CD14-positive monocyte (primary cell): ENCODE results near the gene RBBP4. TPM values are rescaled to one million over a fixed set of nuclear protein-coding genes. Genes with fewer than 3 reads are reported as not detected.

ENCODE experiments used
- DNase-seq, 3 donors: peaks; one replicate each; pipeline ENCODE4 v3.0.0-alpha.2; 2011 to 2022
- H2AFZ ChIP-seq: 2 replicates; pipeline ENCODE4 v1.6.0; 2012; ENCODE audit warnings: mild to moderate bottlenecking, low read depth, low read length, inconsistent platforms; ENCODE audit not compliant: insufficient read depth, poor library complexity, severe bottlenecking
- H3K27ac ChIP-seq, 2 donors: 1 replicate in 1 of 2; 2 replicates in 1 of 2; pipeline ENCODE4 v1.5.1; 2012 to 2013; ENCODE audit warnings: low read length in 2 of 2, control low read depth in 1 of 2, inconsistent platforms in 1 of 2, low read depth in 1 of 2, mild to moderate bottlenecking in 1 of 2
- H3K27me3 ChIP-seq, 2 donors: one replicate each; pipeline versions ENCODE4 v1.6.0 to v1.6.1; 2011 to 2013; ENCODE audit warnings: low read length in 2 of 2; ENCODE audit not compliant: control insufficient read depth in 2 of 2, insufficient read depth in 2 of 2
- H3K36me3 ChIP-seq, 2 donors: replicated peaks in 1 of 2; 1 replicate in 1 of 2; 2 replicates in 1 of 2; pipeline versions ENCODE4 v1.5.1 to v1.6.1; 2012 to 2013; ENCODE audit warnings: low read length in 2 of 2, control low read depth in 1 of 2, inconsistent platforms in 1 of 2, mild to moderate bottlenecking in 1 of 2; ENCODE audit not compliant: insufficient read depth in 2 of 2, control insufficient read depth in 1 of 2
- H3K4me1 ChIP-seq, 2 donors: 1 replicate in 1 of 2; 2 replicates in 1 of 2; pipeline versions ENCODE4 v1.5.1 to v1.6.1; 2012 to 2013; ENCODE audit warnings: low read length in 2 of 2, control low read depth in 1 of 2, inconsistent platforms in 1 of 2, mild to moderate bottlenecking in 1 of 2, moderate library complexity in 1 of 2; ENCODE audit not compliant: insufficient read depth in 2 of 2, control insufficient read depth in 1 of 2
- H3K4me2 ChIP-seq: replicated peaks from 2 replicates; pipeline ENCODE3; 2012; ENCODE audit warnings: low read length, moderate library complexity, mild to moderate bottlenecking; ENCODE audit not compliant: poor library complexity, severe bottlenecking; ENCODE audit errors: extremely low read depth
- H3K4me3 ChIP-seq, 3 experiments: fragments of 200-600 bp in 1 of 3; sonication (generic) in 1 of 3; replicated peaks in 1 of 3; 1 replicate in 2 of 3; 2 replicates in 1 of 3; pipeline ENCODE4 v1.5.1; 2011 to 2013; ENCODE audit warnings: low read length in 3 of 3, mild to moderate bottlenecking in 3 of 3, control low read depth in 2 of 3, low read depth in 2 of 3, inconsistent platforms in 1 of 3, moderate library complexity in 1 of 3
- H3K79me2 ChIP-seq: 2 replicates; pipeline ENCODE4 v1.6.0; 2012; ENCODE audit warnings: mild to moderate bottlenecking, control low read depth, inconsistent platforms, low read length, moderate library complexity; ENCODE audit not compliant: insufficient read depth
- H3K9ac ChIP-seq: 2 replicates; pipeline ENCODE4 v1.6.0; 2017; ENCODE audit warnings: low read length, mild to moderate bottlenecking; ENCODE audit not compliant: insufficient read depth, poor library complexity, severe bottlenecking
- H3K9me3 ChIP-seq, 2 donors: replicated peaks in 1 of 2; 1 replicate in 1 of 2; 2 replicates in 1 of 2; pipeline versions ENCODE4 v1.5.1 to v1.6.1; 2012 to 2013; ENCODE audit warnings: low read length in 2 of 2, control low read depth in 1 of 2; ENCODE audit not compliant: control insufficient read depth in 1 of 2, insufficient read depth in 1 of 2
- H4K20me1 ChIP-seq: 2 replicates; pipeline ENCODE4 v1.6.0; 2012; ENCODE audit warnings: mild to moderate bottlenecking, low read length, control low read depth, moderate library complexity; ENCODE audit not compliant: insufficient read depth
- H3K27ac Mint-ChIP-seq, 7 donors: one replicate each; pipeline ENCODE4 v1.8.0; 2020; ENCODE audit warnings: mild to moderate bottlenecking in 7 of 7, mixed read lengths in 7 of 7, moderate library complexity in 6 of 7, inconsistent platforms in 2 of 7
- H3K27me3 Mint-ChIP-seq, 3 donors: one replicate each; pipeline ENCODE4 v1.8.0; 2021 to 2022; ENCODE audit warnings: low read depth in 3 of 3, mild to moderate bottlenecking in 3 of 3, mixed read lengths in 3 of 3, moderate library complexity in 3 of 3, inconsistent platforms in 1 of 3
- H3K36me3 Mint-ChIP-seq, 2 donors: one replicate each; pipeline ENCODE4 v1.8.0; 2020; ENCODE audit warnings: mixed read lengths in 2 of 2, inconsistent platforms in 1 of 2, mild to moderate bottlenecking in 1 of 2
- H3K4me1 Mint-ChIP-seq: one replicate; pipeline ENCODE4 v1.8.0; 2020; ENCODE audit warnings: mild to moderate bottlenecking, mixed read lengths
- H3K4me3 Mint-ChIP-seq, 2 donors: one replicate each; pipeline ENCODE4 v1.8.0; 2020; ENCODE audit warnings: mild to moderate bottlenecking in 2 of 2, mixed read lengths in 2 of 2, moderate library complexity in 1 of 2
- H3K9me3 Mint-ChIP-seq, 7 donors: one replicate each; pipeline ENCODE4 v1.8.0; 2020 to 2022; ENCODE audit warnings: mixed read lengths in 7 of 7, mild to moderate bottlenecking in 6 of 7, moderate library complexity in 6 of 7, inconsistent platforms in 2 of 7
- WGBS: methylation state at CpG from one replicate; pipeline ENCODE4 v1.1.5; 2013; ENCODE audit warnings: missing lambda C conversion rate; ENCODE audit not compliant: insufficient coverage; 5-methylcytosine and 5-hydroxymethylcytosine counted together
- intact Hi-C, 2 donors: fragments of 100-400 bp; cut with micrococcal nuclease; formaldehyde crosslinking; loops; one replicate each; pipeline versions ENCODE4 v1.15.0 to v1.15.1; 2023
- polyA plus RNA-seq, 3 donors: library from polyadenylated mRNA; depleted of rRNA in 1 of 3; unstranded in 2 of 3; stranded (reverse) in 1 of 3; fragments of 300-500 nt in 2 of 3; fragments of >200 nt in 1 of 3; fragmentation: Illumina TruSeq in 2 of 3; gene quantifications; 1 replicate in 2 of 3; 2 replicates in 1 of 3; pipeline ENCODE4 v1.2.3, GENCODE V29; 2012 to 2021
- TF ChIP-seq, protein P1 (sequence below): fragments of 200-600 bp; IDR thresholded peaks from one replicate; pipeline ENCODE4 v1.8.0; 2022; ENCODE audit warnings: antibody characterized with exemption, mild to moderate bottlenecking

The RBBP4 gene
- polyA plus RNA-seq, 3 donors: 60.6 to 307 (median 274) TPM

DNA sequence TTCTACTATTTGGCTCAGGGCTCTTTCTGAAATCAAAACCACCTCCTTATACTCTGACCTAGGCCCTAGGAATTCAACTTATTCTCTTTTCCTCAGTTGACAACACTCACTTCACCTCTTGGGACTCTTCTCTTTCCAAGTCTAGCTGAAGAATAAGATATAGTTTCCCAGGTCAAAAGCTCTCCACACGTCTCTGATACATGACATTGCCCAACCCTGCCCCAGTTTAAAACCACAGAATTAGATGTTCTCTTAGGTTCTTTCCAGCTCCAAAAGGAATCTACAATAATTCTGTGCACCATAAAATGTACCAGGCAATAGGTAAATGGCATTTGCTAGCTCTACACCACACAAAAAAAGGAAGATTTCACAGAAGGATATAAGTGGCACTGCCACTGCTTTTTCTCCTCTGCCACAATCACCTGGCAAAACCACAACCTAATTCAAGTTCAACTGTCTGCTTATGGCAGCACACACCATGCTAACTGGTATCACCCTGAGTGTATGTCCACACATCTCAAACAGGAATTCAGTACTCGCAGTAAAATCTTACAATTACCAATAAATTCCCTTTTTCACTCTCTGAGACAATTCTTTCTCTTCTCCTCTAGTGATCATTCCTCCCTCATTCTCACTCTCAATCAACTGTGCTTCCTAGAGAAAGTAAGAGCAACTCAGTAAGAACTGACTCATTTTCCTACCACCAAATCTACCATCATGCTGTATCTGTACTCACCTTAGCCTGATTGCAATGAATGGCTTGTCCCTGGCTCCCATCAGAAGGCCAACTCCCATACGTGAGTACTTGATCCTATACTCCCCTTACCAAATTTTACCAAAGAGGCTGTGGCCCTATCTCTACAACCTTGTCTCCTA is 28.0 kb upstream of the RBBP4 start:
- 36% methylated on average over 3 of the region's 3 CpGs for WGBS
- Histone ChIP-seq H3K4me3 (no peak overlapping the region), H3K4me2 (no peak overlapping the region), H3K27me3 (no peaks in the 10 kb centered on the region), H3K27ac (no peak overlapping the region), H3K9ac (no peak overlapping the region), H4K20me1 (peaks cover 6% of the 10 kb centered on the region), H2AFZ (no peak overlapping the region), H3K36me3 (peaks cover 22 to 77% of the 10 kb centered on the region in 2 donors), H3K9me3 (no peaks in the 10 kb centered on the region), H3K79me2 (no peaks in the 10 kb centered on the region), H3K4me1 (no peaks in the 10 kb centered on the region)
- H3K27me3 Mint-ChIP-seq: peaks cover 0 to 2% (median 0%) of the 10 kb centered on the region in 3 donors
- intact Hi-C loops: no loop called here
- peak overlapping the region in 1 of 7 donors; percentile 28 for H3K27ac Mint-ChIP-seq
- peaks cover 0 to 7% (median 0%) of the 10 kb centered on the region in 7 donors for H3K9me3 Mint-ChIP-seq
- peaks cover 50 to 72% of the 10 kb centered on the region in 2 donors for H3K36me3 Mint-ChIP-seq
- H3K4me3 Mint-ChIP-seq: no peak overlapping the region
- H3K4me1 Mint-ChIP-seq: peaks cover 16% of the 10 kb centered on the region
- DNase-seq: no peak
- TF ChIP-seq, protein P1, sequence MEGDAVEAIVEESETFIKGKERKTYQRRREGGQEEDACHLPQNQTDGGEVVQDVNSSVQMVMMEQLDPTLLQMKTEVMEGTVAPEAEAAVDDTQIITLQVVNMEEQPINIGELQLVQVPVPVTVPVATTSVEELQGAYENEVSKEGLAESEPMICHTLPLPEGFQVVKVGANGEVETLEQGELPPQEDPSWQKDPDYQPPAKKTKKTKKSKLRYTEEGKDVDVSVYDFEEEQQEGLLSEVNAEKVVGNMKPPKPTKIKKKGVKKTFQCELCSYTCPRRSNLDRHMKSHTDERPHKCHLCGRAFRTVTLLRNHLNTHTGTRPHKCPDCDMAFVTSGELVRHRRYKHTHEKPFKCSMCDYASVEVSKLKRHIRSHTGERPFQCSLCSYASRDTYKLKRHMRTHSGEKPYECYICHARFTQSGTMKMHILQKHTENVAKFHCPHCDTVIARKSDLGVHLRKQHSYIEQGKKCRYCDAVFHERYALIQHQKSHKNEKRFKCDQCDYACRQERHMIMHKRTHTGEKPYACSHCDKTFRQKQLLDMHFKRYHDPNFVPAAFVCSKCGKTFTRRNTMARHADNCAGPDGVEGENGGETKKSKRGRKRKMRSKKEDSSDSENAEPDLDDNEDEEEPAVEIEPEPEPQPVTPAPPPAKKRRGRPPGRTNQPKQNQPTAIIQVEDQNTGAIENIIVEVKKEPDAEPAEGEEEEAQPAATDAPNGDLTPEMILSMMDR: no peak

DNA sequence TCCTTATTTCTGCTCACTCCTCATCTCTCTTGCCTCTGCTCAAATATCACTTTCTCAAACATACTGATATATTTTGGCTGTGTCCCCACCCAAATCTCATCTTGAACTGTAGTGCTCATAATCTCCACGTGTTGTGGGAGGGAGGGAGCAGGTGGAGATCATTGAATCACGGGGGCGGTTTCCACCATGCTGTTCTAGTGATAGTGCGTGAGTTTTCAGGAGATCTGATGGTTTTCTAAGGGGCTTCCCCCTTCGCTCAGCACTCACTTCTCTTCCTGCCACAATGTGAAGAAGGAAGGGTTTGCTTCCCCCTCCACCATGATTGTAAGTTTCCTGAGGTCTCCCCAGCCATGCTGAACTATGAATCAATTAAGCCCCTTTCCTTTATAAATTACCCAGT is 27.2 kb upstream of the RBBP4 start:
- WGBS: no CpG with 5 or more reads among the region's 5 CpGs
- peak overlapping the region in 2 of 7 donors; percentile 28 to 33 for H3K27ac Mint-ChIP-seq
- Histone ChIP-seq H3K27ac (no peak overlapping the region), H2AFZ (no peak overlapping the region), H3K79me2 (no peaks in the 10 kb centered on the region), H3K9ac (no peak overlapping the region), H3K4me3 (no peak overlapping the region), H3K4me2 (no peak overlapping the region), H3K27me3 (no peaks in the 10 kb centered on the region), H3K9me3 (no peaks in the 10 kb centered on the region), H3K36me3 (peaks cover 28 to 81% of the 10 kb centered on the region in 2 donors), H4K20me1 (peaks cover 6% of the 10 kb centered on the region), H3K4me1 (no peaks in the 10 kb centered on the region)
- peaks cover 0 to 7% (median 0%) of the 10 kb centered on the region in 7 donors for H3K9me3 Mint-ChIP-seq
- no peak overlapping the region for H3K4me3 Mint-ChIP-seq
- H3K27me3 Mint-ChIP-seq: peaks cover 0 to 2% (median 0%) of the 10 kb centered on the region in 3 donors
- H3K4me1 Mint-ChIP-seq: peaks cover 16% of the 10 kb centered on the region
- H3K36me3 Mint-ChIP-seq: peaks cover 51 to 77% of the 10 kb centered on the region in 2 donors
- intact Hi-C loops: no loop called here
- no peak for DNase-seq
- TF ChIP-seq, protein P1: no peak
